Transverse colon (tissue), 4 donors: ENCODE results near the gene ELK4. TPM values are rescaled to one million over a fixed set of nuclear protein-coding genes. Genes with fewer than 3 reads are reported as not detected.

Experiments used
- DNase-seq: peaks from one replicate; pipeline ENCODE4 v3.0.0-alpha.2; 2019
- H3K27ac ChIP-seq, 4 donors: fragments of 200-600 bp; sonication (generic); 2 replicates each; pipeline ENCODE4 v1.5.1; 2016 to 2018; ENCODE audit warnings: inconsistent platforms in 4 of 4
- H3K27me3 ChIP-seq: fragments of 200-600 bp; sonication (generic); 2 replicates; pipeline ENCODE4 v1.5.1; 2017; ENCODE audit warnings: inconsistent platforms
- H3K36me3 ChIP-seq, 4 donors: fragments of 200-600 bp; sonication (generic); 2 replicates each; pipeline ENCODE4 v1.5.1; 2017 to 2019; ENCODE audit warnings: inconsistent platforms in 4 of 4
- H3K4me1 ChIP-seq, 4 donors: fragments of 200-600 bp; sonication (generic); 2 replicates each; pipeline ENCODE4 v1.5.1; 2017 to 2020; ENCODE audit warnings: inconsistent platforms in 4 of 4
- H3K4me3 ChIP-seq, 4 donors: fragments of 200-600 bp; sonication (generic); 1 replicate in 1 of 4; 2 replicates in 3 of 4; pipeline versions ENCODE4 v1.5.1 to v1.6.1; 2017 to 2019; ENCODE audit warnings: inconsistent platforms in 4 of 4
- H3K9me3 ChIP-seq, 2 donors: fragments of 200-600 bp; sonication (generic); 2 replicates each; pipeline ENCODE4 v1.5.1; 2017 to 2019; ENCODE audit warnings: inconsistent platforms in 2 of 2
- CTCF ChIP-seq, 5 experiments: fragments of 200-600 bp in 3 of 5; fragments of 450-650 bp in 2 of 5; sonication (generic) in 3 of 5; IDR thresholded peaks; 1 replicate in 2 of 5; 2 replicates in 3 of 5; pipeline ENCODE4 v1.5.1; 2016 to 2017; ENCODE audit warnings: antibody characterized with exemption in 5 of 5, inconsistent platforms in 3 of 5, mild to moderate bottlenecking in 2 of 5, moderate library complexity in 1 of 5
- EP300 ChIP-seq: sonication (generic); formaldehyde crosslinking; IDR thresholded peaks from one replicate; pipeline ENCODE4 v1.6.1; 2017; ENCODE audit warnings: antibody characterized with exemption, low read depth
- POLR2A ChIP-seq: fragments of 450-650 bp; IDR thresholded peaks from one replicate; pipeline ENCODE4 v1.6.1; 2016; ENCODE audit warnings: antibody characterized with exemption, mild to moderate bottlenecking, moderate library complexity
- POLR2AphosphoS5 ChIP-seq, 3 donors: sonication (generic); formaldehyde crosslinking; IDR thresholded peaks; one replicate each; pipeline ENCODE4 v1.6.1; 2016; ENCODE audit warnings: antibody characterized with exemption in 3 of 3
- WGBS, 2 donors: methylation state at CpG; one replicate each; pipeline ENCODE4 v1.1.5; 2018; ENCODE audit warnings: low coverage in 1 of 2; 5-methylcytosine and 5-hydroxymethylcytosine counted together
- in situ Hi-C, 4 donors: fragments of 200-750 bp; cut with MboI; loops; one replicate each; pipeline versions ENCODE4 v1.15.0 to v1.15.1; 2017; ENCODE audit warnings: low sequenced_read_pairs in 3 of 4, low pct_ligation_motif_present in 1 of 4, low pct_unique_long_range_greater_than_20kb in 1 of 4
- intact Hi-C: fragments of 100-400 bp; cut with DNase I; formaldehyde crosslinking; loops from one replicate; pipeline ENCODE4 v1.15.1; 2023; ENCODE audit warnings: low total_unique reads
- total RNA-seq, 4 donors: library from RNA; depleted of rRNA; stranded (reverse); fragments of >200 nt; gene quantifications; one replicate each; pipeline ENCODE4 v1.1.0, GENCODE V29; 2016

The ELK4 gene
- total RNA-seq, 4 donors from 2014 or later = 16.0 to 24.1 (median 19.7) TPM

- in situ Hi-C loops (no loop called here), intact Hi-C loops (no loop called here)
- Histone ChIP-seq H3K4me1 (peaks cover 17 to 44% (median 33%) of the 10 kb centered on the region in 4 donors), H3K27me3 (no peaks in the 10 kb centered on the region), H3K36me3 (no peaks in the 10 kb centered on the region), H3K4me3 (no peak overlapping the region), H3K9me3 (no peaks in the 10 kb centered on the region), H3K27ac (no peak overlapping the region)
- WGBS, 2 donors = 75 to 85% methylated on average over 4 to 14 of the region's 15 CpGs
- DNase-seq = no peak
- no peak for TF ChIP-seq POLR2A
- TF ChIP-seq CTCF (IDR thresholded peaks at IDR 0.05) = no peak
- TF ChIP-seq EP300 = no peak
- TF ChIP-seq POLR2AphosphoS5 (IDR thresholded peaks at IDR 0.05) = no peak
Measured at GRCh38 chr1:205662135-205662738, 30.4 kb upstream of the ELK4 start.

GRCh38 chr1:205661429-205662134 lies 29.8 kb upstream of the ELK4 start:
- Histone ChIP-seq H3K36me3 (no peaks in the 10 kb centered on the region), H3K4me3 (no peak overlapping the region), H3K27ac (no peak overlapping the region), H3K27me3 (no peaks in the 10 kb centered on the region), H3K4me1 (peaks cover 16 to 37% (median 30%) of the 10 kb centered on the region in 4 donors), H3K9me3 (no peaks in the 10 kb centered on the region)
- in situ Hi-C loops (no loop called here), intact Hi-C loops (no loop called here)
- 87% methylated on average over 16 of the region's 16 CpGs; no CpG with 5 or more reads in 1 of the 2 donors for WGBS, 2 donors
- DNase-seq = no peak
- TF ChIP-seq EP300 (no peak), POLR2A (no peak), POLR2AphosphoS5 (IDR thresholded peaks at IDR 0.05) (no peak), CTCF (IDR thresholded peaks at IDR 0.05) (no peak)

- in situ Hi-C loops = no loop called here
- H3K9me3 ChIP-seq = no peaks in the 10 kb centered on the region
- no peaks in the 10 kb centered on the region for H3K36me3 ChIP-seq
- no peak for TF ChIP-seq POLR2A
- no peak for TF ChIP-seq CTCF (IDR thresholded peaks at IDR 0.05)
- no peak for TF ChIP-seq EP300
- no peak for TF ChIP-seq POLR2AphosphoS5 (IDR thresholded peaks at IDR 0.05)
- intact Hi-C loops = no loop called here
- WGBS, 2 donors = 87 to 92% methylated on average over 3 to 8 of the region's 8 CpGs
- H3K4me1 ChIP-seq = peaks cover 8 to 25% (median 18%) of the 10 kb centered on the region in 4 donors
- H3K27ac ChIP-seq = no peak overlapping the region
- no peaks in the 10 kb centered on the region for H3K27me3 ChIP-seq
- no peak for DNase-seq
- no peak overlapping the region for H3K4me3 ChIP-seq
Measured at GRCh38 chr1:205660361-205660760, 28.6 kb upstream of the ELK4 start.

- intact Hi-C loops (loop anchor here (2.0 kb wide), 1 partner anchor 316 kb away; no protein-coding TSS in a partner anchor), in situ Hi-C loops (loop anchor here in 3 of 4 donors (5.0 to 10.0 kb wide), 4 partner anchors 56 to 134 kb away; no protein-coding TSS in a partner anchor)
- H3K27me3 ChIP-seq = no peaks in the 10 kb centered on the region
- H3K4me1 ChIP-seq = peaks cover 0 to 12% (median 5%) of the 10 kb centered on the region in 4 donors
- no peaks in the 10 kb centered on the region for H3K9me3 ChIP-seq
- H3K27ac ChIP-seq = no peak overlapping the region
- WGBS, 2 donors = 55% methylated on average over 17 of the region's 20 CpGs; no CpG with 5 or more reads in 1 of the 2 donors
- H3K36me3 ChIP-seq = no peaks in the 10 kb centered on the region
- peak in 1 of 3 donors; percentile 25 for TF ChIP-seq POLR2AphosphoS5 (IDR thresholded peaks at IDR 0.05)
- TF ChIP-seq POLR2A = no peak
- TF ChIP-seq CTCF (IDR thresholded peaks at IDR 0.05) = peak; percentile 79 to 93 (median 85)
- no peak for TF ChIP-seq EP300
- no peak overlapping the region for H3K4me3 ChIP-seq
- DNase-seq = peak; percentile 81
Measured at GRCh38 chr1:205658943-205659581, 27.3 kb upstream of the ELK4 start.
